Pulmonary artery endothelial cell (primary cell): Measurements from ENCODE around the gene SMAD3. TPM values are rescaled to one million over a fixed set of nuclear protein-coding genes. Genes with fewer than 3 reads are reported as not detected.
A peak's percentile ranks its signal among the peaks of the same experiment; 100 is the strongest.
"Not testable (repeated sequence)": the region's sequence is repeated elsewhere in the genome, so short reads cannot be mapped to it uniquely, and the experiment has no call there.

Experiments
- DNase-seq: peaks from one replicate; pipeline ENCODE4 v3.0.0-alpha.2; 2011; ENCODE audit warnings: low read depth, low spot score
- total RNA-seq: library from RNA; depleted of rRNA; stranded (reverse); fragments of >200 nt; gene quantifications from 2 replicates; pipeline ENCODE4 v1.2.3, GENCODE V29; 2014

SMAD3 gene
- 32.6 and 34.6 TPM in 2 replicates for total RNA-seq

- peak; percentile 81 for DNase-seq
Observed at GRCh38 chr15:67065531-67066005, at the start of gene SMAD3. SMAD3 (plus strand) TSS chr15:67065602; CDS start chr15:67066155, 553 bp downstream.

- DNase-seq = no peak
Observed at GRCh38 chr15:67017311-67017710, 48.1 kb upstream of the SMAD3 start.

- no peak for DNase-seq
Observed at GRCh38 chr15:67018026-67018425, 47.4 kb upstream of the SMAD3 start.

GRCh38 chr15:67018441-67018840, 47.0 kb upstream of the SMAD3 start:
- no peak for DNase-seq

GRCh38 chr15:67019069-67019468, 46.3 kb upstream of the SMAD3 start:
- DNase-seq = no peak

GRCh38 chr15:67019884-67020520, 45.4 kb upstream of the SMAD3 start:
- no peak for DNase-seq

- not testable (repeated sequence) for DNase-seq
Observed at GRCh38 chr15:67020668-67021067, 44.7 kb upstream of the SMAD3 start.

- no peak for DNase-seq
Observed at GRCh38 chr15:67021455-67021854, 43.9 kb upstream of the SMAD3 start.

GRCh38 chr15:67022587-67023105, 42.8 kb upstream of the SMAD3 start:
- DNase-seq = no peak

- no peak for DNase-seq
Observed at GRCh38 chr15:67023517-67024313, 41.7 kb upstream of the SMAD3 start.

GRCh38 chr15:67024314-67024997, 40.9 kb upstream of the SMAD3 start:
- DNase-seq = peak; percentile 69

- no peak for DNase-seq
Observed at GRCh38 chr15:67024998-67025368, 40.4 kb upstream of the SMAD3 start.

GRCh38 chr15:67025719-67026609, 39.4 kb upstream of the SMAD3 start:
- peak; percentile 43 for DNase-seq

- DNase-seq = no peak
Observed at GRCh38 chr15:67026610-67026967, 38.8 kb upstream of the SMAD3 start.

- not testable (repeated sequence) for DNase-seq
Observed at GRCh38 chr15:67028440-67028839, 37.0 kb upstream of the SMAD3 start.

- no peak for DNase-seq
Observed at GRCh38 chr15:67030036-67030762, 35.2 kb upstream of the SMAD3 start.

GRCh38 chr15:67031331-67031730, 34.1 kb upstream of the SMAD3 start:
- DNase-seq = no peak

- no peak for DNase-seq
Observed at GRCh38 chr15:67032608-67033007, 32.8 kb upstream of the SMAD3 start.

- DNase-seq = no peak
Observed at GRCh38 chr15:67033012-67033411, 32.4 kb upstream of the SMAD3 start.

- DNase-seq = no peak
Observed at GRCh38 chr15:67033571-67034044, 31.8 kb upstream of the SMAD3 start.
